Erythroblast (primary cell): ENCODE measurements around the gene ALG10B.

Experiments used
- GATA1 ChIP-seq: IDR thresholded peaks from 2 replicates; pipeline ENCODE4 v1.6.1; 2011; ENCODE audit warnings: low read depth, mild to moderate bottlenecking, control low read depth, low read length, moderate library complexity
- POLR2A ChIP-seq: IDR thresholded peaks from 2 replicates; pipeline ENCODE4 v1.6.1; 2011; ENCODE audit warnings: mild to moderate bottlenecking, low read length

DNA sequence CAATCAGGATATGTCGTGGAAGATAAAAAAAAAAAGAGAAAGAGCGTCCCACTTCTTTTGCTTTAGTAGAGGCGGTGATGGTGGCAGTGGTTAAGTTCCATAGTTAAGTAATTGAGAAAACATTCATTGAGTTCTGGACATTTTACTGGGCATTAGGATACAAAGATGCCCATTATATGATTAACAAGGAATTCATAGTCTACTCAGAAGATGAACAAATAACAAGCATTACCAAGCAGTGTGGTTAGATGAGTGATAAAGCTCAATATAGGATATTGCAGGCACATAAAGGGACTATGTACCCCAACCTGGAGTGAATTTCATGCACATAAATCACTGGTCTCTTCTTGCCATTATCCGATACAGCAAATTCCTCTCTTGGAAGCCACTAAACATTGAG lies 53.7 kb downstream of the ALG10B start:
- TF ChIP-seq POLR2A (no peak), GATA1 (no peak)
